DOHH2 (cell line): ENCODE measurements around the gene EPB41.

ENCODE experiments used
- CTCF ChIP-seq: fragments of 200-600 bp; sonication (generic); IDR thresholded peaks from one replicate; pipeline ENCODE4 v1.5.1; 2014; ENCODE audit warnings: antibody characterized with exemption, mild to moderate bottlenecking, low read depth, low read length; ENCODE audit not compliant: poor library complexity, severe bottlenecking
- EZH2phosphoT487 ChIP-seq: fragments of 200-600 bp; sonication (generic); IDR thresholded peaks from 2 replicates; pipeline ENCODE4 v1.6.1; 2017; ENCODE audit warnings: borderline replicate concordance, mild to moderate bottlenecking, antibody characterized with exemption, low read length, moderate library complexity, mixed read lengths

GRCh38 chr1:29128739-29129138 lies 214.4 kb downstream of the EPB41 start:
- TF ChIP-seq CTCF (no peak), EZH2phosphoT487 (no peak)
